Endothelial cell of umbilical vein (primary cell): ENCODE data around the gene SCLY. TPM values are rescaled to one million over a fixed set of nuclear protein-coding genes. Genes with fewer than 3 reads are reported as not detected.

ENCODE experiments used
- BruUV-seq: library from RNA; stranded (reverse); fragments of 400-500 nt; replicated peaks from 2 replicates; lab custom pipeline; 2021; lab: Mats Ljungman, UMichigan
- CTCF ChIA-PET: fragments of 300-600, 350-600 bp; sonication (Branson Sonifier 250); formaldehyde crosslinking; loops from one replicate; lab custom pipeline; 2021; ENCODE audit warnings: antibody characterized with exemption, inconsistent platforms; lab: Charles Lee
- POLR2A ChIA-PET: fragments of 300-600, 350-600 bp; sonication (Branson Sonifier 250); formaldehyde crosslinking; loops from one replicate; lab custom pipeline; 2021; ENCODE audit warnings: antibody characterized with exemption, inconsistent platforms; lab: Charles Lee
- DNase-seq: peaks from one replicate; pipeline ENCODE4 v3.0.0-alpha.2; 2011; ENCODE audit warnings: low read depth, low spot score
- FAIRE-seq: peaks from 2 replicates; lab custom pipeline; 2011; peaks lifted over from hg19 to GRCh38; lab: Jason Lieb, UNC
- H2AFZ ChIP-seq: 2 replicates; pipeline ENCODE4 v1.6.0; 2012; ENCODE audit warnings: low read depth, low read length, control low read depth, inconsistent platforms
- H3K27ac ChIP-seq: 2 replicates; pipeline ENCODE4 v1.5.1; 2011; ENCODE audit warnings: low read depth, mild to moderate bottlenecking, control low read depth, low read length, moderate library complexity; ENCODE audit not compliant: insufficient read depth
- H3K27me3 ChIP-seq, 2 experiments: 2 replicates each; pipeline versions ENCODE4 v1.6.0 to v1.6.1; 2011; ENCODE audit warnings: low read length in 2 of 2, mixed read lengths in 1 of 2; ENCODE audit not compliant: control insufficient read depth in 2 of 2, insufficient read depth in 2 of 2
- H3K36me3 ChIP-seq, 2 experiments: 2 replicates in 1 of 2; 3 replicates in 1 of 2; pipeline ENCODE4 v1.5.1; 2011; ENCODE audit warnings: low read length in 2 of 2, mild to moderate bottlenecking in 1 of 2, moderate library complexity in 1 of 2; ENCODE audit not compliant: control insufficient read depth in 2 of 2, insufficient read depth in 2 of 2; ENCODE audit errors: extremely low read depth in 1 of 2
- H3K4me1 ChIP-seq: 3 replicates; pipeline ENCODE4 v1.5.1; 2011; ENCODE audit warnings: mild to moderate bottlenecking, low read length; ENCODE audit not compliant: control insufficient read depth, insufficient read depth; ENCODE audit errors: extremely low read depth
- H3K4me2 ChIP-seq: 2 replicates; pipeline ENCODE4 v1.6.1; 2011; ENCODE audit warnings: low read length, control low read depth, mixed read lengths; ENCODE audit not compliant: insufficient read depth
- H3K4me3 ChIP-seq, 3 experiments: fragments of 200-600 bp in 1 of 3; sonication (generic), shearing (Covaris generic) in 1 of 3; replicated peaks in 1 of 3; 2 replicates each; pipeline ENCODE4 v1.5.1; 2011 to 2016; ENCODE audit warnings: control low read depth in 3 of 3, low read length in 3 of 3, mild to moderate bottlenecking in 2 of 3, inconsistent platforms in 1 of 3, low read depth in 1 of 3, moderate library complexity in 1 of 3; ENCODE audit not compliant: insufficient read depth in 1 of 3
- H3K79me2 ChIP-seq: 2 replicates; pipeline ENCODE4 v1.6.0; 2012; ENCODE audit warnings: low read length, inconsistent platforms; ENCODE audit not compliant: control insufficient read depth, insufficient read depth
- H3K9ac ChIP-seq: replicated peaks from 2 replicates; pipeline ENCODE3; 2011; ENCODE audit warnings: low read length, control low read depth; ENCODE audit not compliant: insufficient read depth; ENCODE audit errors: extremely low read depth
- H3K9me1 ChIP-seq: replicated peaks from 3 replicates; pipeline ENCODE4 v1.6.0; 2011; ENCODE audit warnings: mild to moderate bottlenecking, low read length; ENCODE audit not compliant: control insufficient read depth, insufficient read depth; ENCODE audit errors: extremely low read depth
- H3K9me3 ChIP-seq: replicated peaks from 2 replicates; pipeline ENCODE4 v1.5.1; 2012; ENCODE audit warnings: low read length, inconsistent platforms; ENCODE audit not compliant: control insufficient read depth, insufficient read depth
- H4K20me1 ChIP-seq: replicated peaks from 2 replicates; pipeline ENCODE3; 2011; ENCODE audit warnings: mild to moderate bottlenecking, low read length; ENCODE audit not compliant: control insufficient read depth, insufficient read depth; ENCODE audit errors: extremely low read depth
- EZH2 ChIP-seq: IDR thresholded peaks from 2 replicates; pipeline ENCODE4 v1.6.1; 2012; ENCODE audit warnings: borderline replicate concordance, low read depth, mild to moderate bottlenecking, moderate library complexity, low read length, inconsistent platforms; ENCODE audit not compliant: severe bottlenecking
- FOS ChIP-seq: IDR thresholded peaks from 2 replicates; pipeline ENCODE4 v1.6.1; 2011; ENCODE audit warnings: mild to moderate bottlenecking, low read length, moderate library complexity, borderline replicate concordance; ENCODE audit not compliant: insufficient read depth
- GATA2 ChIP-seq: IDR thresholded peaks from 2 replicates; pipeline ENCODE4 v1.7.0; 2011; ENCODE audit warnings: low read depth, mild to moderate bottlenecking, moderate library complexity, mixed read lengths, low read length; ENCODE audit not compliant: insufficient read length, insufficient read depth
- JUN ChIP-seq: IDR thresholded peaks from 2 replicates; pipeline ENCODE4 v1.6.1; 2011; ENCODE audit warnings: borderline replicate concordance, low read depth; ENCODE audit not compliant: insufficient read length, insufficient read depth
- MYC ChIP-seq: IDR thresholded peaks from one replicate; pipeline ENCODE4 v1.6.1; 2011; ENCODE audit warnings: mild to moderate bottlenecking, low read depth, low read length
- POLR2A ChIP-seq: IDR thresholded peaks from 2 replicates; pipeline ENCODE4 v1.6.1; 2012; ENCODE audit warnings: low read depth, mild to moderate bottlenecking, control low read depth, low read length
- POLR2AphosphoS5 ChIP-seq: IDR thresholded peaks from 2 replicates; pipeline ENCODE4 v1.6.1; 2012; ENCODE audit warnings: low read depth, mild to moderate bottlenecking, control low read depth, low read length, moderate library complexity; ENCODE audit not compliant: insufficient read depth
- dilution Hi-C: fragments of 300-500 bp; cut with MboI; formaldehyde crosslinking; loops from one replicate; pipeline ENCODE4 v1.15.0; 2019; ENCODE audit warnings: low sequenced_read_pairs; ENCODE audit not compliant: extremely low pct_ligation_motif_present
- intact Hi-C: fragments of 100-400 bp; cut with micrococcal nuclease; formaldehyde crosslinking; loops from one replicate; pipeline ENCODE4 v1.10.0; 2022
- polyA plus RNA-seq, 4 experiments: library from polyadenylated mRNA; depleted of rRNA in 3 of 4; stranded (reverse) in 3 of 4; unstranded in 1 of 4; fragments of >200 nt; gene quantifications; 2 replicates each; pipeline versions ENCODE4 v1.2.1 to v1.2.3, GENCODE V29; 2011 to 2012; ENCODE audit warnings: missing spikeins in 1 of 4
- total RNA-seq: library from RNA; stranded (reverse); gene quantifications from 2 replicates; pipeline ENCODE4 v1.2.3, GENCODE V29; 2021
- TF ChIP-seq, protein P1 (sequence below): IDR thresholded peaks from 2 replicates; pipeline ENCODE4 v1.6.1; 2011; ENCODE audit not compliant: insufficient read depth, insufficient read length
- TF ChIP-seq, protein P2 (sequence below), 2 donors: IDR thresholded peaks; 1 replicate in 1 of 2; 2 replicates in 1 of 2; pipeline ENCODE4 v1.5.1; 2011; ENCODE audit warnings: low read length in 2 of 2, mild to moderate bottlenecking in 2 of 2, moderate library complexity in 2 of 2, control low read depth in 1 of 2, inconsistent platforms in 1 of 2, low read depth in 1 of 2; ENCODE audit not compliant: insufficient read depth in 1 of 2; ENCODE audit errors: extremely low read depth in 1 of 2

SCLY gene
- total and polyA plus RNA-seq, 2 donors (not counting 3 experiments of a cell fraction or from before 2014, with no cell fraction given) = 22.6 to 32.7 TPM

DNA sequence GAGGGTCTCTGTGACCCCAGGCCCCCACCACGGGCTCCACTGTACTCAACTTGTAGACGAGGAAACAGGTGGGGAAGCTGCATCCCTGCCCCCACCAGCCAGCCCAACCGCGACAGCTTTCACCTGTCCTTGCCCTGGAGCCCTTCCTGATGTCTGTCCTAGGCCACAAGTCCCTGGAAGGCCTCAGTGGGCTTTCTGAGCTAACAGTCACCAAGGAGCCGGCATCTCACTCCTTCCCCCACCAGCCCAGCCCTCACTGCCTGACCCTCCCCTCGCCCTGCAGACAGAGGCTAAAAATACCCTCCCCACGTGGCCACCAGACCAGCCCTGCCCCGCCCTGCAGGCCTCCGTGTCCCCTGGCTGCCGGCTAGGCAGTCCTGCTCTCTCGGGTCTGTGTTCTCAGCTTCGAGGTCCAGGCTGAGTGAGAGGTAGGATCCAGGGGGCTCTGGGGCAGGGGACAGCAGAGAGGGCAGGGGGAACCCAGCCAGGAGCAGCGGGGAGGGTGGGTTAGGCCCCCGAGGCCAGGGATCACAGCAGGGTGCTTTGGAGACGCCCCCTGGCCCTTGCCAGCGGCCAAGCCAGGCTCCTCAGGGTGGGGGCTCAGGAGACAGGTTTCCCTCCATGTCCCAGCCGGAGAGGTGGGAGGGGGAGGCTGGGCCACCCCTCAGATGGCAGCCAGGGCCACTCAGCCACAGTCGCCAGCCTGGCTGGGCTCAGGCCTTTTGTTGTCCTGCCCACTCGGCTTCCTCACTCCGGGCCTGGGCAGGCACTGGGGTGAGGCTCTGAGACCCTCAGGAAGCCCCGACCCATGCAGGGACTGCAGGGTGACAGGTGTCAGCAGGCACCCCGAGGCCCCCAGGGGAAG, 77.8 kb downstream of the SCLY start, which contains the start of gene KLHL30:
KLHL30 (plus strand) TSS at position 338 of the 865 bp plus-strand sequence. CDS start 2,087 bp downstream, outside the sequence.
- H4K20me1 ChIP-seq = no peaks in the 10 kb centered on the region
- TF ChIP-seq, protein P1, sequence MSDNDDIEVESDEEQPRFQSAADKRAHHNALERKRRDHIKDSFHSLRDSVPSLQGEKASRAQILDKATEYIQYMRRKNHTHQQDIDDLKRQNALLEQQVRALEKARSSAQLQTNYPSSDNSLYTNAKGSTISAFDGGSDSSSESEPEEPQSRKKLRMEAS = no peak
- TF ChIP-seq MYC = no peak
- TF ChIP-seq, protein P2, sequence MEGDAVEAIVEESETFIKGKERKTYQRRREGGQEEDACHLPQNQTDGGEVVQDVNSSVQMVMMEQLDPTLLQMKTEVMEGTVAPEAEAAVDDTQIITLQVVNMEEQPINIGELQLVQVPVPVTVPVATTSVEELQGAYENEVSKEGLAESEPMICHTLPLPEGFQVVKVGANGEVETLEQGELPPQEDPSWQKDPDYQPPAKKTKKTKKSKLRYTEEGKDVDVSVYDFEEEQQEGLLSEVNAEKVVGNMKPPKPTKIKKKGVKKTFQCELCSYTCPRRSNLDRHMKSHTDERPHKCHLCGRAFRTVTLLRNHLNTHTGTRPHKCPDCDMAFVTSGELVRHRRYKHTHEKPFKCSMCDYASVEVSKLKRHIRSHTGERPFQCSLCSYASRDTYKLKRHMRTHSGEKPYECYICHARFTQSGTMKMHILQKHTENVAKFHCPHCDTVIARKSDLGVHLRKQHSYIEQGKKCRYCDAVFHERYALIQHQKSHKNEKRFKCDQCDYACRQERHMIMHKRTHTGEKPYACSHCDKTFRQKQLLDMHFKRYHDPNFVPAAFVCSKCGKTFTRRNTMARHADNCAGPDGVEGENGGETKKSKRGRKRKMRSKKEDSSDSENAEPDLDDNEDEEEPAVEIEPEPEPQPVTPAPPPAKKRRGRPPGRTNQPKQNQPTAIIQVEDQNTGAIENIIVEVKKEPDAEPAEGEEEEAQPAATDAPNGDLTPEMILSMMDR (IDR thresholded peaks at IDR 0.05; ENCODE audit: extremely low read depth in 1 of 2, insufficient read depth in 1 of 2, low read depth in 1 of 2, low read length in 2 of 2) = no peak
- TF ChIP-seq GATA2 = no peak
- no peak for TF ChIP-seq EZH2
- TF ChIP-seq POLR2A = no peak
- no peak for TF ChIP-seq JUN
- no peak for TF ChIP-seq POLR2AphosphoS5
- TF ChIP-seq FOS = no peak
- no peaks in the 10 kb centered on the region for H3K27me3 ChIP-seq
- FAIRE-seq = no peak
- dilution Hi-C loops = no loop called here
- no peak within 1 kb of the TSS for H2AFZ ChIP-seq
- no peaks in the 10 kb centered on the region for H3K9me3 ChIP-seq
- H3K9me1 ChIP-seq = no peaks in the 10 kb centered on the region
- no peak for DNase-seq
- H3K4me2 ChIP-seq = no peak within 1 kb of the TSS
- H3K4me1 ChIP-seq = no peaks in the 10 kb centered on the region
- no peaks in the 10 kb centered on the region for H3K79me2 ChIP-seq
- ChIA-PET POLR2A (interaction anchor here (0.6 kb wide), 1 partner anchor 12 kb away, joined by 7 read pairs; no protein-coding TSS in a partner anchor), CTCF (interaction anchor here (1.1 kb wide), 1 partner anchor 280 kb away, joined by 3 read pairs; no protein-coding TSS in a partner anchor)
- intact Hi-C loops = loop anchor here (1.0 kb wide), 1 partner anchor 215 kb away; no protein-coding TSS in a partner anchor
- no peak within 1 kb of the TSS for H3K4me3 ChIP-seq
- H3K9ac ChIP-seq = no peak within 1 kb of the TSS
- no peaks in the 10 kb centered on the region for H3K36me3 ChIP-seq
- no peak within 1 kb of the TSS for H3K27ac ChIP-seq
- BruUV-seq = no TSS peak
